Measurements from ENCODE around the gene CACUL1.

DNA sequence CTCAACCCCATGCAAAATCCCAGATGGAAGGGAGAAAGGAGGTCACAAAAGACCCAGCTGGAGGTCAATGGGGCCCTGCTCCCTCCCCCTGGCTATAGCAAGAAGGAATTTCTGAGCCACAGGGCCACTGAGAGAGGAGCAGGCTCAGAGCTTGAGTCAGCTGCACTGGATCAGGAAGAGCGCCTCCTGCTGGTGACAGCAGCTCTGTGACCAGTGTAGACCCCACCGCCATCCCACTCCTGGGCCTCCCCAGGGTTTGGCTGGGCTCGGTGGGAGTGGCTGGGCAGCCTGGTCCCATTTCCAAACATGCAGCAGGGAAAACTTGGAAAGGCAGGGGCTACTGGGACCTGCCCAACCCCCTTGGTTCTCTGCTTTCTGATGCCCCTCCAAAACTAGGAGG lies 127.8 kb downstream of the CACUL1 start:
- TF ChIP-seq POU2F2 (IDR thresholded peaks at IDR 0.05; ENCODE audit: low read depth, low read length) (no peak), POLR2AphosphoS5 (IDR thresholded peaks at IDR 0.05; ENCODE audit: low read depth, low read length) (no peak), POLR2A (IDR thresholded peaks at IDR 0.05; ENCODE audit: low read depth, low read length) (no peak), TAF1 (IDR thresholded peaks at IDR 0.05; ENCODE audit: low read depth, low read length) (no peak)

Measured in GM12891 (cell line).